Stimulated activated memory B cell treated with anti-CD40 and anti-IgM and Interleukin-4, amounts not matched to agents 10 μg/mL and 1 μg/mL and 100 μg/mL, for 72 hours (primary cell): ENCODE results near the gene TMEM51.

ENCODE experiments used
- ATAC-seq: fragments of 150-1000 bp; cut with Tn5 transposase; 2 replicates; pipeline ENCODE4 v1.10.0; 2021
- H3K27ac Mint-ChIP-seq: one replicate; pipeline ENCODE4 v1.8.0; 2022; ENCODE audit warnings: mild to moderate bottlenecking, mixed read lengths
- H3K27me3 Mint-ChIP-seq: one replicate; pipeline ENCODE4 v1.8.0; 2022; ENCODE audit warnings: mixed read lengths
- H3K36me3 Mint-ChIP-seq: one replicate; pipeline ENCODE4 v1.8.0; 2022; ENCODE audit warnings: mixed read lengths
- H3K4me1 Mint-ChIP-seq: one replicate; pipeline ENCODE4 v1.8.0; 2022; ENCODE audit warnings: mixed read lengths
- H3K4me3 Mint-ChIP-seq: one replicate; pipeline ENCODE4 v1.8.0; 2022; ENCODE audit warnings: mild to moderate bottlenecking, moderate library complexity, mixed read lengths
- H3K9me3 Mint-ChIP-seq: one replicate; pipeline ENCODE4 v1.8.0; 2022; ENCODE audit warnings: mixed read lengths

TMEM51 gene

GRCh38 chr1:15218287-15219279 is 65.0 kb downstream of the TMEM51 start:
- H3K27me3 Mint-ChIP-seq: peaks cover 54% of the 10 kb centered on the region
- H3K4me3 Mint-ChIP-seq: no peak overlapping the region
- H3K36me3 Mint-ChIP-seq: no peaks in the 10 kb centered on the region
- no peaks in the 10 kb centered on the region for H3K9me3 Mint-ChIP-seq
- H3K4me1 Mint-ChIP-seq: no peaks in the 10 kb centered on the region
- no peak for ATAC-seq
- H3K27ac Mint-ChIP-seq: no peak overlapping the region

GRCh38 chr1:15219280-15220023 is 65.9 kb downstream of the TMEM51 start:
- H3K27ac Mint-ChIP-seq: no peak overlapping the region
- H3K36me3 Mint-ChIP-seq: no peaks in the 10 kb centered on the region
- no peak overlapping the region for H3K4me3 Mint-ChIP-seq
- H3K4me1 Mint-ChIP-seq: peaks cover 6% of the 10 kb centered on the region
- peaks cover 59% of the 10 kb centered on the region for H3K27me3 Mint-ChIP-seq
- no peak for ATAC-seq
- H3K9me3 Mint-ChIP-seq: no peaks in the 10 kb centered on the region

GRCh38 chr1:15220024-15220392 is 66.5 kb downstream of the TMEM51 start:
- Mint-ChIP-seq H3K4me1 (peaks cover 11% of the 10 kb centered on the region), H3K27ac (no peak overlapping the region), H3K9me3 (no peaks in the 10 kb centered on the region), H3K4me3 (no peak overlapping the region), H3K36me3 (no peaks in the 10 kb centered on the region), H3K27me3 (peaks cover 53% of the 10 kb centered on the region)
- no peak for ATAC-seq

GRCh38 chr1:15220825-15221431 is 67.4 kb downstream of the TMEM51 start:
- Mint-ChIP-seq H3K36me3 (no peaks in the 10 kb centered on the region), H3K4me1 (peaks cover 11% of the 10 kb centered on the region), H3K27me3 (peaks cover 46% of the 10 kb centered on the region), H3K27ac (no peak overlapping the region), H3K9me3 (no peaks in the 10 kb centered on the region), H3K4me3 (no peak overlapping the region)
- ATAC-seq: no peak

GRCh38 chr1:15222653-15223303 is 69.2 kb downstream of the TMEM51 start:
- H3K27me3 Mint-ChIP-seq: peaks cover 35% of the 10 kb centered on the region
- H3K27ac Mint-ChIP-seq: no peak overlapping the region
- H3K9me3 Mint-ChIP-seq: no peaks in the 10 kb centered on the region
- ATAC-seq: no peak
- H3K4me1 Mint-ChIP-seq: peaks cover 11% of the 10 kb centered on the region
- no peak overlapping the region for H3K4me3 Mint-ChIP-seq
- H3K36me3 Mint-ChIP-seq: no peaks in the 10 kb centered on the region

- Mint-ChIP-seq H3K4me1 (peaks cover 11% of the 10 kb centered on the region), H3K27ac (no peak overlapping the region), H3K27me3 (peaks cover 28% of the 10 kb centered on the region), H3K9me3 (no peaks in the 10 kb centered on the region), H3K4me3 (no peak overlapping the region), H3K36me3 (no peaks in the 10 kb centered on the region)
- ATAC-seq: no peak
Measured at GRCh38 chr1:15224259-15224869, 70.8 kb downstream of the TMEM51 start.

GRCh38 chr1:15224974-15225373 is 71.4 kb downstream of the TMEM51 start:
- H3K4me3 Mint-ChIP-seq: no peak overlapping the region
- H3K36me3 Mint-ChIP-seq: no peaks in the 10 kb centered on the region
- no peak for ATAC-seq
- H3K9me3 Mint-ChIP-seq: no peaks in the 10 kb centered on the region
- H3K27ac Mint-ChIP-seq: no peak overlapping the region
- peaks cover 22% of the 10 kb centered on the region for H3K27me3 Mint-ChIP-seq
- H3K4me1 Mint-ChIP-seq: peaks cover 11% of the 10 kb centered on the region

GRCh38 chr1:15225461-15225860 is 71.9 kb downstream of the TMEM51 start:
- Mint-ChIP-seq H3K27ac (no peak overlapping the region), H3K4me3 (no peak overlapping the region)

GRCh38 chr1:15226388-15227255 is 73.1 kb downstream of the TMEM51 start:
- H3K36me3 Mint-ChIP-seq: no peaks in the 10 kb centered on the region
- no peak overlapping the region for H3K4me3 Mint-ChIP-seq
- no peak for ATAC-seq
- peaks cover 22% of the 10 kb centered on the region for H3K27me3 Mint-ChIP-seq
- H3K4me1 Mint-ChIP-seq: peaks cover 17% of the 10 kb centered on the region
- H3K27ac Mint-ChIP-seq: no peak overlapping the region
- H3K9me3 Mint-ChIP-seq: no peaks in the 10 kb centered on the region

More at GRCh38 chr1:15225461-15225860, 71.9 kb downstream of the TMEM51 start:
- no peak for ATAC-seq
- Mint-ChIP-seq H3K9me3 (no peaks in the 10 kb centered on the region), H3K27me3 (peaks cover 22% of the 10 kb centered on the region), H3K36me3 (no peaks in the 10 kb centered on the region), H3K4me1 (peaks cover 11% of the 10 kb centered on the region)

- Mint-ChIP-seq H3K27ac (no peak overlapping the region), H3K9me3 (no peaks in the 10 kb centered on the region), H3K4me1 (peaks cover 12% of the 10 kb centered on the region)
Measured at GRCh38 chr1:15229707-15230131, 76.2 kb downstream of the TMEM51 start.

GRCh38 chr1:15231714-15232201 is 78.2 kb downstream of the TMEM51 start:
- H3K27ac Mint-ChIP-seq: no peak overlapping the region
- peak; percentile 76 for ATAC-seq
- H3K36me3 Mint-ChIP-seq: no peaks in the 10 kb centered on the region
- peaks cover 21% of the 10 kb centered on the region for H3K27me3 Mint-ChIP-seq
- no peak overlapping the region for H3K4me3 Mint-ChIP-seq
- H3K9me3 Mint-ChIP-seq: no peaks in the 10 kb centered on the region
- peaks cover 9% of the 10 kb centered on the region for H3K4me1 Mint-ChIP-seq

More at GRCh38 chr1:15229707-15230131, 76.2 kb downstream of the TMEM51 start:
- H3K4me3 Mint-ChIP-seq: no peak overlapping the region
- H3K27me3 Mint-ChIP-seq: peaks cover 7% of the 10 kb centered on the region
- no peaks in the 10 kb centered on the region for H3K36me3 Mint-ChIP-seq
- ATAC-seq: no peak

- Mint-ChIP-seq H3K9me3 (no peaks in the 10 kb centered on the region), H3K36me3 (no peaks in the 10 kb centered on the region), H3K4me3 (no peak overlapping the region), H3K4me1 (peaks cover 9% of the 10 kb centered on the region), H3K27ac (no peak overlapping the region), H3K27me3 (peaks cover 35% of the 10 kb centered on the region)
- ATAC-seq: no peak
Measured at GRCh38 chr1:15233689-15234088, 80.1 kb downstream of the TMEM51 start.

GRCh38 chr1:15236321-15236721 is 82.8 kb downstream of the TMEM51 start:
- Mint-ChIP-seq H3K27me3 (peaks cover 49% of the 10 kb centered on the region), H3K9me3 (no peaks in the 10 kb centered on the region), H3K27ac (no peak overlapping the region), H3K36me3 (no peaks in the 10 kb centered on the region), H3K4me1 (peaks cover 6% of the 10 kb centered on the region), H3K4me3 (no peak overlapping the region)
- no peak for ATAC-seq

- peaks cover 52% of the 10 kb centered on the region for H3K27me3 Mint-ChIP-seq
- H3K36me3 Mint-ChIP-seq: no peaks in the 10 kb centered on the region
- ATAC-seq: no peak
- peaks cover 2% of the 10 kb centered on the region for H3K4me1 Mint-ChIP-seq
- H3K27ac Mint-ChIP-seq: no peak overlapping the region
- H3K4me3 Mint-ChIP-seq: no peak overlapping the region
- H3K9me3 Mint-ChIP-seq: no peaks in the 10 kb centered on the region
Measured at GRCh38 chr1:15236746-15237145, 83.2 kb downstream of the TMEM51 start.
